ENCODE data around the gene NR5A1.

NR5A1 gene

GRCh38 chr9:124498040-124498439 is 9.2 kb downstream of the NR5A1 start:
- no peak for DNase-seq

GRCh38 chr9:124497441-124497840 is 9.8 kb downstream of the NR5A1 start:
- no peak for DNase-seq

- no peak for DNase-seq
Measured at GRCh38 chr9:124496463-124496862, 10.7 kb downstream of the NR5A1 start.

- no peak for DNase-seq
Measured at GRCh38 chr9:124496075-124496449, 11.1 kb downstream of the NR5A1 start.

- DNase-seq: no peak
Measured at GRCh38 chr9:124495126-124496074, 11.8 kb downstream of the NR5A1 start.

- DNase-seq: no peak
Measured at GRCh38 chr9:124493794-124494479, 13.3 kb downstream of the NR5A1 start.

- no peak for DNase-seq
Measured at GRCh38 chr9:124493218-124493617, 14.0 kb downstream of the NR5A1 start.

GRCh38 chr9:124492818-124493217 is 14.4 kb downstream of the NR5A1 start:
- DNase-seq: no peak

GRCh38 chr9:124491049-124491975 is 15.9 kb downstream of the NR5A1 start:
- no peak for DNase-seq

GRCh38 chr9:124490004-124490403 is 17.2 kb downstream of the NR5A1 start:
- DNase-seq: no peak

- no peak for DNase-seq
Measured at GRCh38 chr9:124489222-124489621, 18.0 kb downstream of the NR5A1 start.

GRCh38 chr9:124488641-124489210 is 18.5 kb downstream of the NR5A1 start:
- DNase-seq: no peak

- DNase-seq: peak; percentile 56
Measured at GRCh38 chr9:124487260-124488182, 19.7 kb downstream of the NR5A1 start.

GRCh38 chr9:124486778-124487259 is 20.4 kb downstream of the NR5A1 start:
- DNase-seq: no peak

GRCh38 chr9:124485936-124486335 is 21.3 kb downstream of the NR5A1 start:
- no peak for DNase-seq

GRCh38 chr9:124485201-124485600 is 22.0 kb downstream of the NR5A1 start:
- no peak for DNase-seq

- DNase-seq: no peak
Measured at GRCh38 chr9:124483481-124483880, 23.7 kb downstream of the NR5A1 start.

- no peak for DNase-seq
Measured at GRCh38 chr9:124482431-124483031, 24.7 kb downstream of the NR5A1 start.

- no peak for DNase-seq
Measured at GRCh38 chr9:124481115-124481514, 26.1 kb downstream of the NR5A1 start.

- DNase-seq: peak; percentile 12
Measured at GRCh38 chr9:124480621-124480981, 26.6 kb downstream of the NR5A1 start.
